Right lobe of liver (tissue), 4 donors: Measurements from ENCODE around the gene GLIS1.

Experiments used
- CTCF ChIP-seq, 4 donors: fragments of 200-600 bp in 3 of 4; fragments of 450-650 bp in 1 of 4; IDR thresholded peaks; one replicate each; pipeline versions ENCODE4 v1.5.1 to v1.8.0; 2016 to 2022; ENCODE audit warnings: antibody characterized with exemption in 4 of 4, mild to moderate bottlenecking in 2 of 4
- POLR2A ChIP-seq: fragments of 450-650 bp; IDR thresholded peaks from one replicate; pipeline ENCODE4 v1.6.1; 2017; ENCODE audit warnings: antibody characterized with exemption, mild to moderate bottlenecking
- donor health status: DM: no; HTN: no; CAD: no.
- donor health status: DM: no; HTN: no; CAD: no.
- donor health status: DM: no; HTN: yes; CAD: no.

DNA sequence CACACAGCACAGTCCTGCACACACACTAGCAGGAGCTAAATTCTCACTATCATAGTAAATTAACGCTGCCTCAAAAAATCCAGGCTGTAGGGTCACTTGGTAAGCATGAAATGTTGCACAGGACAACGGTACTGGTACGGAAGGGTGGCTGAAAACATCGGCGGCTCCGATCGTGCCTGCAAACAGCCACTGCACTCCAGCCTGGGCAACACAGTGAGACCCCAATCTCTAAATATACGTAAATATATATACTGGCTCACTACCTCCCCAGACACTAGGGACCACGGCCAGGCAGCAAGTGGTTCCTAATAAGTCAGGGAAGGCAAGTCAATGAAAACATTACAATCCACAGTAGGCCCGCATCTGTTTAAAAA lies 44.3 kb downstream of the GLIS1 start:
- TF ChIP-seq CTCF (IDR thresholded peaks at IDR 0.05) (no peak), POLR2A (no peak)
